ENCODE measurements around the gene RUFY2.

- no peak for TF ChIP-seq POLR2A (IDR thresholded peaks at IDR 0.05; ENCODE audit: low read length)
- no peak for TF ChIP-seq GATA1 (IDR thresholded peaks at IDR 0.05; ENCODE audit: low read depth, low read length)
Observed at GRCh38 chr10:68440898-68441297, 33.8 kb upstream of the RUFY2 start.

Measured in erythroblast (primary cell).